GM23338 (cell line): ENCODE measurements around the gene AFF3. TPM values are rescaled to one million over a fixed set of nuclear protein-coding genes. Genes with fewer than 3 reads are reported as not detected.

Experiments used
- ATAC-seq: fragments of 200-7000 bp; cut with Tn5 transposase; 3 replicates; pipeline ENCODE4 v1.9.1; 2020
- DNase-seq: peaks from one replicate; pipeline ENCODE4 v3.0.0-alpha.2; 2015; ENCODE audit warnings: low spot score
- H2AFZ ChIP-seq: fragments of 200-600 bp; sonication (generic); 2 replicates; pipeline ENCODE4 v1.8.0; 2016; ENCODE audit warnings: antibody characterized with exemption, mild to moderate bottlenecking, moderate library complexity
- H3F3A ChIP-seq: fragments of 200-600 bp; sonication (generic); replicated peaks from 2 replicates; pipeline ENCODE4 v1.8.0; 2017; ENCODE audit warnings: antibody characterized with exemption, mixed run types, low read depth
- H3K27ac ChIP-seq: fragments of 200-600 bp; sonication (generic); 2 replicates; pipeline ENCODE4 v1.6.1; 2016; ENCODE audit warnings: low read depth
- H3K27me3 ChIP-seq: fragments of 200-600 bp; sonication (generic); 2 replicates; pipeline ENCODE4 v1.8.0; 2016; ENCODE audit warnings: mild to moderate bottlenecking, mixed run types, moderate library complexity; ENCODE audit not compliant: insufficient read depth
- H3K36me3 ChIP-seq: fragments of 200-600 bp; sonication (generic); 2 replicates; pipeline ENCODE4 v1.8.0; 2016; ENCODE audit warnings: mild to moderate bottlenecking; ENCODE audit not compliant: insufficient read depth
- H3K4me1 ChIP-seq: fragments of 200-600 bp; sonication (generic); 2 replicates; pipeline ENCODE4 v1.8.0; 2016; ENCODE audit warnings: mild to moderate bottlenecking, moderate library complexity; ENCODE audit not compliant: insufficient read depth
- H3K4me2 ChIP-seq: fragments of 200-600 bp; sonication (generic); 2 replicates; pipeline ENCODE4 v1.7.1; 2017; ENCODE audit warnings: mixed run types
- H3K4me3 ChIP-seq: fragments of 200-600 bp; sonication (generic); 2 replicates; pipeline ENCODE4 v1.6.1; 2016; ENCODE audit warnings: mixed run types
- H3K79me2 ChIP-seq: fragments of 200-600 bp; sonication (generic); replicated peaks from 2 replicates; pipeline ENCODE4 v1.8.0; 2017; ENCODE audit warnings: mild to moderate bottlenecking; ENCODE audit not compliant: insufficient read depth
- H3K9me2 ChIP-seq: fragments of 200-600 bp; sonication (generic); 2 replicates; pipeline ENCODE4 v1.8.0; 2017; ENCODE audit not compliant: insufficient read depth
- H4K20me1 ChIP-seq: fragments of 200-600 bp; sonication (generic); replicated peaks from 2 replicates; pipeline ENCODE4 v1.8.0; 2017; ENCODE audit warnings: mild to moderate bottlenecking; ENCODE audit not compliant: insufficient read depth
- H3K27ac Mint-ChIP-seq: 2 replicates; pipeline ENCODE4 v1.8.0; 2020; ENCODE audit warnings: inconsistent platforms, mild to moderate bottlenecking, moderate library complexity, mixed read lengths
- H3K27me3 Mint-ChIP-seq: 3 replicates; pipeline ENCODE4 v1.8.0; 2022; ENCODE audit warnings: low read depth, mild to moderate bottlenecking, moderate library complexity, mixed read lengths, inconsistent platforms; ENCODE audit not compliant: insufficient read depth, poor library complexity
- H3K36me3 Mint-ChIP-seq: 3 replicates; pipeline ENCODE4 v1.8.0; 2021; ENCODE audit warnings: low read depth, mild to moderate bottlenecking, inconsistent platforms, moderate library complexity, mixed read lengths
- H3K4me1 Mint-ChIP-seq: 3 replicates; pipeline ENCODE4 v1.8.0; 2020; ENCODE audit warnings: mild to moderate bottlenecking, inconsistent platforms, mixed read lengths
- H3K4me3 Mint-ChIP-seq: 3 replicates; pipeline ENCODE4 v1.8.0; 2021; ENCODE audit warnings: moderate library complexity, mild to moderate bottlenecking, inconsistent platforms, mixed read lengths
- H3K9me3 Mint-ChIP-seq: 3 replicates; pipeline ENCODE4 v1.8.0; 2020; ENCODE audit warnings: moderate library complexity, mild to moderate bottlenecking, inconsistent platforms, mixed read lengths
- CREB1 ChIP-seq: fragments of 250-450 bp; sonication (Bioruptor Pico); IDR thresholded peaks from 2 replicates; pipeline ENCODE4 v1.5.0; 2020; ENCODE audit warnings: low read depth, mild to moderate bottlenecking, moderate library complexity
- CTCF ChIP-seq, 2 experiments: fragments of 200-600 bp in 1 of 2; sonication (generic) in 1 of 2; conservative IDR thresholded peaks; 2 replicates each; pipeline versions ENCODE4 v1.5.1 to v1.6.1; 2016 to 2017; ENCODE audit warnings: antibody characterized with exemption in 2 of 2, low read depth in 2 of 2, mild to moderate bottlenecking in 2 of 2, moderate library complexity in 1 of 2
- EZH2 ChIP-seq: fragments of 200-600 bp; sonication (generic); IDR thresholded peaks from one replicate; pipeline ENCODE4 v1.8.0; 2017; ENCODE audit warnings: antibody characterized with exemption, mild to moderate bottlenecking, low read depth; ENCODE audit not compliant: unreplicated experiment
- EZH2phosphoT487 ChIP-seq: fragments of 200-600 bp; sonication (generic); IDR thresholded peaks from one replicate; pipeline ENCODE4 v1.8.1; 2018; ENCODE audit warnings: antibody characterized with exemption; ENCODE audit not compliant: unreplicated experiment
- JUNB ChIP-seq: IDR thresholded peaks from one replicate; pipeline ENCODE4 v1.6.1; 2016; ENCODE audit warnings: antibody characterized with exemption; ENCODE audit not compliant: unreplicated experiment
- NANOG ChIP-seq: IDR thresholded peaks from 2 replicates; pipeline ENCODE4 v1.6.1; 2016; ENCODE audit warnings: antibody characterized with exemption, borderline replicate concordance
- ZNF114 ChIP-seq: fragments of 250-450 bp; sonication (Bioruptor Pico); IDR thresholded peaks from 2 replicates; pipeline ENCODE4 v1.5.0; 2020; ENCODE audit warnings: mild to moderate bottlenecking, moderate library complexity
- ZNF331 ChIP-seq: fragments of 250-450 bp; sonication (Bioruptor Pico); IDR thresholded peaks from 2 replicates; pipeline ENCODE4 v1.5.0; 2020; ENCODE audit warnings: low read depth, mild to moderate bottlenecking, moderate library complexity
- ZNF462 ChIP-seq: fragments of 250-450 bp; sonication (Bioruptor Pico); IDR thresholded peaks from 2 replicates; pipeline ENCODE4 v1.5.0; 2020; ENCODE audit warnings: mild to moderate bottlenecking, moderate library complexity
- polyA plus RNA-seq: library from polyadenylated mRNA; unstranded; fragments of >200 nt; fragmentation: Nextera tagmentation; extraction: Ambion mirVana; gene quantifications from 2 replicates; pipeline ENCODE4 v1.2.1, GENCODE V29; 2016
- total RNA-seq: library from RNA; depleted of rRNA; stranded (reverse); fragments of >200 nt; shearing (Covaris generic); gene quantifications from 2 replicates; pipeline ENCODE4 v1.2.3, GENCODE V29; 2014
- TF ChIP-seq, protein P1 (sequence below): IDR thresholded peaks from one replicate; pipeline ENCODE4 v1.6.1; 2018; ENCODE audit warnings: antibody characterized with exemption; ENCODE audit not compliant: unreplicated experiment

Gene AFF3
- total and polyA plus RNA-seq, 2 experiments from 2014 or later = 0.73 to 1.4 TPM

- Mint-ChIP-seq H3K27me3 (no peaks in the 10 kb centered on the region), H3K4me1 (no peaks in the 10 kb centered on the region), H3K27ac (no peak overlapping the region), H3K4me3 (no peak overlapping the region), H3K9me3 (peaks cover 12% of the 10 kb centered on the region; the same call in 2 of the 3 replicates), H3K36me3 (no peaks in the 10 kb centered on the region)
- Histone ChIP-seq H3K27me3 (no peaks in the 10 kb centered on the region), H2AFZ (no peak overlapping the region), H3K4me2 (no peak overlapping the region), H3K36me3 (peaks cover 11% of the 10 kb centered on the region; the same call in 1 of the 2 replicates), H3K27ac (no peak overlapping the region), H3K4me1 (no peaks in the 10 kb centered on the region), H3K9me2 (no peaks in the 10 kb centered on the region), H3K4me3 (no peak overlapping the region), H3F3A (no peaks in the 10 kb centered on the region), H3K79me2 (no peaks in the 10 kb centered on the region), H4K20me1 (no peaks in the 10 kb centered on the region)
- no peak for TF ChIP-seq JUNB
- no peak for TF ChIP-seq CREB1
- TF ChIP-seq EZH2phosphoT487 = no peak
- no peak for ATAC-seq
- no peak for DNase-seq
Observed at GRCh38 chr2:100166701-100167100, 24.3 kb upstream of the AFF3 start.

- H3K4me1 ChIP-seq = no peaks in the 10 kb centered on the region
- H3K27ac Mint-ChIP-seq = no peak overlapping the region
- H4K20me1 ChIP-seq = no peaks in the 10 kb centered on the region
- DNase-seq = no peak
- H2AFZ ChIP-seq = no peak overlapping the region
- no peak overlapping the region for H3K4me2 ChIP-seq
- no peaks in the 10 kb centered on the region for H3K27me3 Mint-ChIP-seq
- H3K36me3 Mint-ChIP-seq = peaks cover 6% of the 10 kb centered on the region; the same call in 2 of the 3 replicates
- H3K4me3 Mint-ChIP-seq = no peak overlapping the region
- peaks cover 30% of the 10 kb centered on the region; the same call in 2 of the 3 replicates for H3K9me3 Mint-ChIP-seq
- no peaks in the 10 kb centered on the region for H3K9me2 ChIP-seq
- no peak overlapping the region for H3K27ac ChIP-seq
- H3K4me1 Mint-ChIP-seq = no peaks in the 10 kb centered on the region
- H3K36me3 ChIP-seq = peaks cover 11% of the 10 kb centered on the region; the same call in 1 of the 2 replicates
- no peaks in the 10 kb centered on the region for H3K79me2 ChIP-seq
- no peak overlapping the region for H3K4me3 ChIP-seq
- H3F3A ChIP-seq = no peaks in the 10 kb centered on the region
- H3K27me3 ChIP-seq = no peaks in the 10 kb centered on the region
- no peak for ATAC-seq
- TF ChIP-seq, protein P1, sequence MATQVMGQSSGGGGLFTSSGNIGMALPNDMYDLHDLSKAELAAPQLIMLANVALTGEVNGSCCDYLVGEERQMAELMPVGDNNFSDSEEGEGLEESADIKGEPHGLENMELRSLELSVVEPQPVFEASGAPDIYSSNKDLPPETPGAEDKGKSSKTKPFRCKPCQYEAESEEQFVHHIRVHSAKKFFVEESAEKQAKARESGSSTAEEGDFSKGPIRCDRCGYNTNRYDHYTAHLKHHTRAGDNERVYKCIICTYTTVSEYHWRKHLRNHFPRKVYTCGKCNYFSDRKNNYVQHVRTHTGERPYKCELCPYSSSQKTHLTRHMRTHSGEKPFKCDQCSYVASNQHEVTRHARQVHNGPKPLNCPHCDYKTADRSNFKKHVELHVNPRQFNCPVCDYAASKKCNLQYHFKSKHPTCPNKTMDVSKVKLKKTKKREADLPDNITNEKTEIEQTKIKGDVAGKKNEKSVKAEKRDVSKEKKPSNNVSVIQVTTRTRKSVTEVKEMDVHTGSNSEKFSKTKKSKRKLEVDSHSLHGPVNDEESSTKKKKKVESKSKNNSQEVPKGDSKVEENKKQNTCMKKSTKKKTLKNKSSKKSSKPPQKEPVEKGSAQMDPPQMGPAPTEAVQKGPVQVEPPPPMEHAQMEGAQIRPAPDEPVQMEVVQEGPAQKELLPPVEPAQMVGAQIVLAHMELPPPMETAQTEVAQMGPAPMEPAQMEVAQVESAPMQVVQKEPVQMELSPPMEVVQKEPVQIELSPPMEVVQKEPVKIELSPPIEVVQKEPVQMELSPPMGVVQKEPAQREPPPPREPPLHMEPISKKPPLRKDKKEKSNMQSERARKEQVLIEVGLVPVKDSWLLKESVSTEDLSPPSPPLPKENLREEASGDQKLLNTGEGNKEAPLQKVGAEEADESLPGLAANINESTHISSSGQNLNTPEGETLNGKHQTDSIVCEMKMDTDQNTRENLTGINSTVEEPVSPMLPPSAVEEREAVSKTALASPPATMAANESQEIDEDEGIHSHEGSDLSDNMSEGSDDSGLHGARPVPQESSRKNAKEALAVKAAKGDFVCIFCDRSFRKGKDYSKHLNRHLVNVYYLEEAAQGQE = no peak
- TF ChIP-seq EZH2 (no peak), ZNF114 (CRISPR knock-in tag) (no peak), EZH2phosphoT487 (no peak), CREB1 (no peak), CTCF (conservative IDR thresholded peaks at IDR 0.05; ENCODE audit: low read depth in 2 of 2) (no peak), ZNF462 (no peak), ZNF331 (CRISPR knock-in tag) (no peak), NANOG (no peak)
Observed at GRCh38 chr2:100163605-100164004, 21.2 kb upstream of the AFF3 start.
